Glomerular endothelial cell (primary cell): Measurements from ENCODE around the gene MYO1G. TPM values are rescaled to one million over a fixed set of nuclear protein-coding genes. Genes with fewer than 3 reads are reported as not detected.

Experiments
- DNase-seq: peaks from one replicate; pipeline ENCODE4 v3.0.0-alpha.2; 2011; ENCODE audit warnings: low read depth, low spot score; ENCODE audit errors: extremely low read depth
- total RNA-seq: library from RNA; depleted of rRNA; stranded (reverse); fragments of >200 nt; gene quantifications from 2 replicates; pipeline ENCODE4 v1.2.3, GENCODE V29; 2015

The MYO1G gene
- total RNA-seq, 1 donor from 2014 or later: not detected

DNA sequence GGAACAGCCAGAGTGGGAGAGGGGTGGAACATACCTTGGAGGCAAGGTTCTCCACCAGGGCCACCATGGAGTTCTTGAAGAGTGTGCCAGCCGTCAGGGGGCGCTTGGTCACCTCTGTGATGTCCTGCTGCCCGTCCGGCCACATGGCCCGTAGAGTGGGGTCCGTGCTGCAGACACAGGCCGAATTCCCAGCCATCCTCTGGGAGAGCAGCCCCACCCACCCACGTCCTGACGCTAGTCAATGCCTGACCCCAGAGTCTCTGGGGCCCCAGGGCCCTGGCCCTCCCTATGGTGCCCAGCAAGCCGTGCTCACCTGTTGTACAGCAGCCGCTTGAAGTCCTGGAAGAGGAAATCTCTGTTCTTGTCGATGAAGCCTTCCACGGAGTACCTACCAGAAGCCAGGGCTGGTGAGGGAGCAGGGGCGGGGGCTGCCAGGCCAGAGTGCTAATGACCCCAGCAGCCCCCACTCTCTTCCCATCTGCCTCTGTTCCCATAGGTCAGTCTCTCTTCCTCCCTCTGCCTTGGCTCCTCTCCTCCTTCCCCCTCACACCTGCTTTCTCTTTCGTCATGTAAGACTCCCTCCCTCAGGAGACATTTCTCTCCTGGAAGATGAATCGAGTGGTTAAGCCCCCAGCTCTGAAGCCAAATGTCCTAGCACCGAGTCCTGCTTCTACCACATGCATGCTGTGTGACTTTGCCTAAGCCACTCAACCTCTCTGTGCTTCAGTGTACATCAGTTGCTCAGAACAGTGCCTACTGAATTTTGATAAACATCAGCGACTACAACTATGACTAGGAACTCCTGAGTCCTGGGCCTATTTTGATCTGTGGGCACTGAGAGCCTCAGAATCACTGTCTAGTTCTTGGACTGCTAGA, 11.0 kb downstream of the MYO1G start:
- DNase-seq: no peak

DNA sequence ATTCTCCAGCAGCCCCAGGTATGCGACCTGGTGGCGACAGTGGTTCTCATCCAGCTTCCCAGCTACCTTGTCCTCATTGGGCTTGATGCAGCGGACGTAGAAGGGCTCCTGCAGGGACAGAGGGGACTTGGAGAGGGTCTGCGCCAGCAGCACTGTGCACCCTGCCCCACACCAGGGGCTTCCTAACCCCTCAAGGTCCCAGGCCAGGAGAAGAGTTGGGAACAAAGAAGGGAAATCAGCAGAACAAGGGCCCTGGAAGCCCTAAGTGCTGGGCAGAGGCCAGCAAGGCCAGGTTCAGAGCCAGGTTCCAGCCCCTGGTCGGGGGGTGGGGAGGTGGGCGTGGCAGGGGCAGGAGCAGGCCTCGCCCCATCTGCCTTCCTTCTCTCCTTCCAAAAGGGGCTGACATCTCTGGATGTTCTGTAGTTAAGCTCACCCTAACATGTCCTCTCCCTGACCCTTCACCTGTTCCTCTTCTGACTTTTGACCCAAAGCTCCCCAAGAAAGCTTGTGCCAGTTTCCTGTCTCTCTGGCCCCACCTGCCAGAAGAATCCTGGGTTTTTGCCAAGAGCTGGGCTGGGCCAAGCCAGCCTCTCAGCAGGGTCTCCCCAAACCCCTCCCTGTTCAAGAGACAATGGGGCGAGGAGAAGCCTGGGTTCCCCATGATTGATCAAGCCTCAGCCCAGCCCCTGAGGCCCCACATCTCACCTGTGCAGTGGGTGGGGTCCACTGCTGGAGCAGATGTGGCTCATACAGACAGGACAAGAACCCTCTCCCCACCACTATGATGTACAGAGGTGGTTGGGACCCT, 11.9 kb downstream of the MYO1G start:
- no peak for DNase-seq

DNA sequence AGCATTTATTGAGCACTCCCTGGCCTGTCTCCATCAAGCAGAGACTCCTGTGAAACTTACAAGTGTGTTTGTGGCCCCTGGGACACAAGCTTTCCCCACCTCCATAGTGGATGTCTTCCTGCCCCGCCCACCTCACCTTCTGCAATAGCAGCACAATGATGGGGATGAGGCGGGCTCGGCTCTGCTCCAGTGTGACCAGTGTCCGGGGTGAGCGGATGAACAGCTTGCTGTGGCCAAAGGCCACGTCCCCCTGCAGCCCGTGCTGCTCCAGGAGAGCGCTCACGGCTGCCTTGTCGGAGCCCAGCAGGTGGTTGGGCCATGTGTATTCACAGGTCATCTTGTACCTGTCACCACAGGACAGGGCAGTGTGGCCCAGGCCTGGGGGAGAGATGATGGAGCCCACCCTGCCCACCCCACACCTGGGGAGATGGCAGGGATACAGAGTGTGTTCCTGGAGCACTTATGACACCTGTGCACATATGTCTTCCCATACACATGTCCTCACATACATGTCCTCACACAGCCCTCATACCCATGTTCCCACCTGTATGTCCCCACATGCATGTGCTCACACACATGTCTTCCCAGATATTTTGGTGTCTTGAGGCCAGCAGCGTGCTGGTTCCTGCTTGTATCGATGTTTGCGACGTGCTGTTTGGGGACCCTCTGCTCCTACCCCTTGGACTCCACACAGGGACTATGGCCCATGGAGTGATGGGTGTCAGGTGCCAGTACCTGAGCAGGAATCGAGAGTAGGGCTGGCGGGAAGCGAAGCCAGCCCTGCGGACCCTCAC, 12.7 kb downstream of the MYO1G start:
- DNase-seq: no peak

DNA sequence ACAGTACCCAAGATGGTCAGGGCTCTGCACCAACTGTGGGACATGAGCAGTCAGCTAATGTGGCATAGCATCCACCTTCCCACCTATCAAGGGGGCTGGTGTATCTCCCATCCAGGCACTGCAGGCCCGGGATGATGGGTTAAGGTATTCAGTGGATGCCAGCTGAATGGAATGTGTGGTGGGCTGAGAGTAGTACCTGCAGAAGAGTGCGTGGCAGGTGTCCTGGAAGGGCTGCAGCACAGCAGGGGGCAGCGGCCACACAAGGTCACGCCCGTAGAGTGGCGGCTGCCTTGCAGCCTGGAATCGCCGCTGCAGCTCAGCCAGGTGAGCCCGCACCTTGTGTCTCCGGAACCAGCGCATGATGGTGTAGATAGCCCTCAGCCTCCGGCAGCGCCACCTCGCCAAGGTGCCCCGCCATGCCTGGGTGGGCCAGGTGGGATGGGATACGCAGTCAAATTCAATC, 13.3 kb downstream of the MYO1G start:
- no peak for DNase-seq

DNA sequence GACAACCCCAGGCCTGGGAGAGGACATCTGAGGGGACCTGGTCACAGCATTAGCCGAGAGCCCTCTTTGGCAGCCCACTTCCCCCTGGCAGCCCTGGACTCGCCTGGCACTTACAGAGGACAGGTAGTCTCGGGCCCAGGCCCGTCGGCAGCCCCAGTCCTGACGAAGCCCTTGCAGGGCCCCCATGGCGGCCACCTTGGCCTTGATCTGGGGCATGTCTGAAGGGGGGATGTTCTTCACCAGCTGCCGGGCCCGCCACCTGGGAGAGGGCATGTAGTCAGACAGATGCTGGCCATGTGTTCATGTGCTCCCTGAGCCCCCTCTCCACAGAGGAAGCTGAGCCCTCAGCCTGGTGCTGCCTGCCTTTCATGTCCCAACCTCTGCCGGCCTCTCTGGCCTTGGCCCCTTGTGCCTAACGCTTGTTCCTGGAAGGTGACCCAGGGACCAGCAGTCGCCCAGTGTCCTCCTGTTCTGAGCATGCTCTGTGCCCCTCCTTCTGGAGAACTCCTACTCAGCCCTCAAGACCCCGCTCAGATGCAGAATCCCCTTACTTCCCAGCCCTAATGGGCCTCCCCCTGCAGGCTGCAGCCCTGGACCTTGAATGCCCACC, 13.9 kb downstream of the MYO1G start:
- DNase-seq: no peak

DNA sequence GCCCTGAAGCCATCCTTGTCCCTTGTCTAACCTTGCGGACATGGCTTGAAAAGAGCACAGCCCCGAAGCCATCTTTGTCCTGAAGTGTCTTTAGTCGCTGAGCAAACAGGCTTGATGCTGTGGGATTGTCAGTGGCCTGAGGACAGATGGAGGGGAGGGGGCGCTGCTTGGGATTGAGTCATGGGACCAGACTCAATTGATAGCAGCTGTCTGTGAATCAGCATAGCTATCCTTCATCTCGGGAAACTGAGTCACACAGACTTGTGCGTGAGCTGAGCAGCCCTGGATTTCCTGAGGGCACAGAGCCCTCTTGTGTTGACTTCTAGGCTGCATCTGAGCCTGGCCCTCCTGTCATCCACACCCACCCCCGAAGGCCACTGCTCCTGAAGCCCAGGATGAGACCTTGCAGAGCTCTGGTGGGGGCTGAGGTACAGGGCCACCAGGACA, 14.4 kb downstream of the MYO1G start:
- no peak for DNase-seq

DNA sequence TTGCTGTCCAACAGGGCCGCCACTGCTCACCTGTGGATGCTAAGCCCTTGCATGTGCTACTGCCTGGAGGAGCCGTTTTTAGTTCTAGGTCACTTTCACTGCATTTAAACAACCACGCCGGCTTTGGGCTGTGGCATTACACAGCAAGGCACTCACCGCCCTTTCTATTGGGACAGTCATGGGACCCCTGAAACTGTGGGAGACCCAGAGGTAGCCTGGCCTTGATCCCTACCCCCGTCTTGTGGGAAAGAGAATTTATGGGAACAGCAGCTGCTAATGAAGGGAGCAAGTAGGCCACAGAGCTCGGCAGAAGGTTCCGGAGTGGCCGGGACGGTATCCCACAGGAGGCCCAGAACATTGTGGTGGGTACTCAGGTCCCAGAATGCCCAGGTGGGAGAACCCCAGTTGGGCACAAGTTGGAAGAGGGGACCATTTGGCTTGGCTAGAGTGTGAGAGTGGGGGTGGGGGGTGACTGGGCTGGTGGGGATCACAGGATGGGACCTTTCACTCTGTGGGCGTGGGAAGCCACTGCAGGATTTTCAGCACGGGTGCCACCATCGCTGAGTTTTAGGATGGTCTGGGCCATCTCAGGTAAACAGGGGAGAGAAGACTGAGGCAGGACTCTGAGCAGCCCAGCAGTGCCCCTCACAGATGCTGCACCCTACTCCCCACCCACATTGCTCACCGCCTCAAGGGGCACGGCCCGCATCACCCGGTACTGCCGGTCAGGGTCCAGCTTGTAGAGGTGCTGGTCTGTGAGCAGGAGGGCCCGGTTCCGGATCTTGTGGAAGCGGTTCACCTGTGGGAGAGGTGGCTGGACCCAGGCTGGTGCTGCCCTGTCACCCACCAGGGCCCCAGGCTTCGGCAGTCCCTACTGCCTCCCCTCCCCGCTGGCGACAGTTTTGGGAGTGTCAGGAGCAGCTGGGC, 15.2 kb downstream of the MYO1G start:
- no peak for DNase-seq

DNA sequence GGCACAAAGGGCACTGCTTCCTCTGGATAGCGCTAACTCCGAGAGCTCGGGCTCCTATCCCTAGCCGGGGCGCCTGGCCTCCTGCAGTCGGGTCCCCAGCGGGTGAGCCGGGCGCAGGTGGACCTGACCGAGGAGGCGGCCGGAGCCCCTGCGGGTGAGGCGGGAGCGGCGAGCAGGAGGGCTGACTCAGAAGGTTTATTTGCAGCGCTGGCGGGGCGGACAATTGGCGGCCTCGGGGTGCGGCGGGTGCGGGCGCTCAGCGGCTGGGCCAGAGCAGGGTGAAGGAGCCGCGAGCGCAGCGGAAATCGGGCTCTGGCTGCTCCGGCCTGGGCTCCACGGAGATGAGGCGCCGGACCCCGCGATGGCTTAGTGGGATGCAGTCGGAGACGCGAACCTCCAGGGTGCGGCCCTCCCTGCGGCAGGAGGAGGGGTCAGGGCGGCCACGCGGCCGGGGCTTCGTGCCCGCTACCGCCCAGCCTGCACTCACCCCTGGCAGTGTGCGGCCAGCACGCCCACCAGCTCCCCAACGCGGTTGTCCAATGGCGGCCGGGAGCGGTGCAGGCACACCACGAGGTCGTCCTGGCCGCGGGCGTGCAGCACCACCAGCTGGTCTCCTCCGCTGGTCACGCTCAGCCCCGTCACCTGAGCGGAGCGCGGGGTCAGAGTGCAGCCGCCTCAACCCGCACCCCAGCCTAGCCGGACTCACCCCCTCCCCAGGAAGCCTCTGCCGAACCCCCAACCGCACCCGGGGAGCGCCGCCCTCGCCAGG, 16.1 kb downstream of the MYO1G start:
- DNase-seq: no peak

DNA sequence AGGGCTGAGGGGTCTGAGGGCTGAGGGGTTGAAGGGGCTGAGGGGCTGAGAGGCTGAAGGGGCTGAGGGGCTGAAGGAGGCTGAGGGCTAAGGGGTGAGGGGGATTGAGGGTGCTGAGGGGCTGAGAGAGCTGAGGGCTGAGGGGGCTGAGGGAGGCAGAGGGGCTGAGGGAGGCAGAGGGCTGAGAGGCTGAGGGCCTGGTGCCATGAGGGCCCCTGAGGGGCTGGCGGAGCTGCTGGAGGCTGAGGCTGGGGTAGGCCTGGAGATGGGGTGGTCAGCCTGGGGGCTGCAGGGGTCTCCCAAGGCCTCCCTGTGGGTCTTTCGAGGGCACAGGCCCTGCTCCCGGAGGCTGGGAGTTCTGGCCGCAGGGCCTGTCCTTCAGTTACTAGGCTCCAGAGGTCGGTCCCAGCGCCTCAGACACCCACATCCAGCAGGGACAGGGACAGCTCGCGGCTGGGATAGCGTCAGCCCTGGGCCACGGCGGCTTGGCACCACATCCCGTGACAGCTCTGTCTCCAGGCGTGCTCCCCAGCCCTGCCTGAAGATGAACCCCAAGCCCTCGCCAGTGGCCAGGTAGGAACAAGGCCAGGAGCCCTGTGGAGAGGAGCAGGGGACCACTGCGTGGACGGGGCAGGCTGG, 16.9 kb downstream of the MYO1G start:
- DNase-seq: no peak

DNA sequence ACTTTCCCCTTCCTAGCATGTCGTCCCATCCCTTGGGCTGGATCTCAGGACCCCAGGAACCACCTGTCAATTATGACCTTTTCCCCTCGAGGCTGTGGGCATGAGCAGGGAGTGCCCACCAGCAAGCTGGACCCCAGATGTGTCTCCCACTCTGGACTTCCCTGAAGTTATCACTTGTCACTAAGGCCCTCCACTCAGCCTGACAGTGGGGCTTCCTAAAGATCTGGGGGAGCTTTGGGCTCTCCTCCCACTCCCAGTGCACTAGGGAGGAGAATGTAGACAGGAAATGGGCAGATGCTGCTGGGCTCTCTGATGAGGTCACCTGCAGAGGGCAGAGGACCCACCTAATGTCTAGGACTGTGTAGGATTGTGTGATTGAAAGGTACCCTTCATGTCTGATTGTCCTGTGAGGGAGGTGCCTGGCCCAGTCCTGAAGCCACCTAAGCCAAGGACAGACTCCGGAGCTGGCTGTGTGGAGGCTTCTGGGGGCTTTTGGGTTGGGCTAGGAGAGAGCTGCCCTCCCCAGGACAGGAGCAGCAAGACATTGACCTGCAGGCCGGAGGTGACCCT, 18.7 kb downstream of the MYO1G start:
- no peak for DNase-seq

DNA sequence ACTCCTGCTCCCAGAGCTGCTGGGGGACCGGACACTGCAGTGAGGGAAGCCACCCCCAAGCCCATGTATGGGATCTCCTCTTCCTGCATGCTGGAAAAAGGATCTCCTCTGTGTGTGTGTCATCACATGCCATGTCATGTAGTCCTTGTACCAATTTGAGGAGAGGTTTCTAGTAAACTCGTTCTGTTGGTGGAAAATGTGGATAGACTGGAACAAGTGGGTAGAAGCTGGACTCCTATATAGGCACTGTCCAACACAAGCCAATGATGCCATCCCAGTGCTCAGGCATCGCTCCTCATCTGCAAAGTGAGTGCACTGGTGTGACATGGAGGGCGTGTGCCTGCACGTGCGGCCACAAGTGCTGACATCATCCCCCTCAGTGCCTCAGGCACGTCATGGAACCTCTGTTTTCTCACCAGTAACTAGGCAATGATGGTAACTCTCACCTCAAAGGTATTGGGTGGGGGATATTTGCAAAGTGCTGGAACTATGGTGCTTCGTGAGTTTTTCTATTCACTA, 19.3 kb downstream of the MYO1G start:
- no peak for DNase-seq

DNA sequence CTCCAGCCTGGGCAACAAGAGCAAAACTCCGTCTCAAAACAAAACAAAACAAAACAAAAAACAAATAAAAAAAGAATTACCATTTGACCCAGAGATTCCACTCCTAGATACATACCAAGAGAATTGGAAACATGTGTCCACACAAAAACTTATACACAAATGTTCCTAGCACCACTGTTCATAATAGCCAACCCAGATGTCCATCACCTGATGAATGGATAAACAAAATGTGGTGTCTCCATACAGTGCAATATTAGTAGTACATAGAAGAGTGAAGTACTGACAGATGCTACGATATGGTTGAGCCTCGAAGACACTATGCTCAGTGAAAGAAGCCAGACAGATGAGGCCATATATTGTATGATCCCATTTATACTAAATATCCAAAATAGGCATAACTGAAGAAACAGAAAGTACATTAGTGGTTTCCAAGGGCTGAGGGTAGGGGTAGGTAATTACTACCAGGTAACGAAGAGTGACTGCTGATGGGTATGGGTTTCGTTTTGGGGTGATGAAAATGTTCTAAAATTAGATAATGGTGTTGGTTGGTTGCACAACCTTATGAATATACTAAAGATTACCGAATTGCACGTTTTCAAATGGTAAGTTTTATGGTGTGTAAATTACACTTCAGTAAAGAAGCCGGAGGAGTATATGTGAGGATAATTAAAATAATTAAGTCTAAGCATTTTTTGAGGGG, 20.0 kb downstream of the MYO1G start:
- DNase-seq: no peak

DNA sequence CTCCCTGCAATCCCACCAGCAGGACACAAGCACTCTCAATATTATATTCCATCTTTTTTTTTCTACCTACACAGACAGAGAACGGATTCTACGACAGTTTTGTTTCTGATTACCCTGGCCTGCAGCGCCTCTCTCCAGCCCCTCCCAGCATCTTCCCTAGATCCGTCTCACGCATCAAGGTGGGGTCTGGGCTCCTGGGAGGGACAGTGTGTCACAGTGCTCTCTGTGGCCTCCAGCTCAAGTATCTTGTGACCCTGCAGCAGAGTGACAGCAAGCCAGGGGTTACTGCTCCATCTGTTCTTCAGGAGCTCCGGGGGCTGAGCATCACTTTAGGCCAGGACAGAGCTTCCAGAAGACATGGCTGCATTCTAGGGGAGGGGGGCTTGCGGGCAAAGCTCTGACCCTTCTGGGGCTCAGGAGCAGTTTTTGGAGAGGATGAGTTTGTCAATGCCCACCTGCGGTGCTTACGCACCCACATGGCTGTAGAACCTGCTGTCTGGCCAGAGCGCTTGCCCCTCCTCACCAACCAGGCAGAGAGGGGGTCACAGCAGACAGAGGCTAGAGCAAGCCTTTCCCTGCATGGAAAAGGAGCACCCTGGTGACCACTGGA, 22.6 kb downstream of the MYO1G start:
- DNase-seq: no peak

DNA sequence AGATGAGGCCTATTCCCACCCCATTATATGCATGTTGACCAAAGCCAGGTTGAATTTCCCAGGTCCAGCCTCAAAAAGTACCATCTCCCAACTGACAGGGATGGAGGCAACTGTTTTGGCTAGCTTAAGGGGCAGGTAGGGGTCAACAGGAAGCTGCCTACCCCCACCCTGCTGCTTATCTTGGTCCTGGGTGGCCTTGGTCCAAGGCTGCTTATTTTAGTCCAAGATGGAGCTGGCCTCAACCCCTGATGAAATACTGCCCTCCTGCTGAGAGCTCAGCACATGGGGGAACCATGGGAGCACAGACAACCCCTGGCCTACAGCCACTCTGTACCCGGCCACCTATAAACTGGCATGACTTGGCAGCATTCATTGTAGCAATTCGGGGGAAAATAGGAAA, 23.1 kb downstream of the MYO1G start:
- no peak for DNase-seq

DNA sequence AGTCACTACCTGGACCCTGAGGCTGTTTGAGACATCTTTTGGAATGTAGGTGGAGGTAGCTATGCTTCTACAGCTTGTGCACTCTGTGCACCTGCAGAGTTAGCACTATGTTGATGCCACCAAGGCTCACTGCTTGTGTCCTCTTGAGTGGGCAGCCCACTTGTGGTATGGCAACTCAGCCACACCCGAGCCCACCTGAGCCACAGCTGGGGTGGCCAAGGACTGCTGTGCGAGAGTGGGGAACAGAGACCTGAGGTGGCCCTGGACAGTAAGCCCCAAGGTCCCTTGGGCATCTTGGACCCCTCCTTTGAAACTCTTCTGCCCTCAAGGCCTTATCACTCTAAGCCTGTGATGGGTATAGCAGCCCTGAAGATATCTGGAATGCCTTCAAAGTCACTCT, 25.7 kb downstream of the MYO1G start:
- DNase-seq: no peak

DNA sequence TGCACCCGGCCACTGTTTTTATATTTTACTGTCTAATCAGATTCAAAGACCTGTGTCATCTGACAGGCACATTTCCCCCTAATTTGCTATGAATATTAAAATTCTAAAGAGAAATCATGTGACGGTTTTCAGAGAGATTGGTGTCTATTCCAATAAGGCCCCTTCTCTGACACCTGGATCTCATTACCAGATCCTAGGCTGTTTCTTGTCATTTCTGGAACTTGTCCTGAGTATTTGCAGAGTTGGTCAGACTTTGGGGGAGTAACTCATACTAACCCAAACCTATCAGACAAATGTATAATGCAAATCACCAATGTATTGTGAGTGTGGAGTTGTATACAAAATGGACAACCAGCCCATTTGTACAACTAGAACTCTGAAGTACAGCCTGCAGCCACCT, 29.5 kb downstream of the MYO1G start:
- DNase-seq: no peak

DNA sequence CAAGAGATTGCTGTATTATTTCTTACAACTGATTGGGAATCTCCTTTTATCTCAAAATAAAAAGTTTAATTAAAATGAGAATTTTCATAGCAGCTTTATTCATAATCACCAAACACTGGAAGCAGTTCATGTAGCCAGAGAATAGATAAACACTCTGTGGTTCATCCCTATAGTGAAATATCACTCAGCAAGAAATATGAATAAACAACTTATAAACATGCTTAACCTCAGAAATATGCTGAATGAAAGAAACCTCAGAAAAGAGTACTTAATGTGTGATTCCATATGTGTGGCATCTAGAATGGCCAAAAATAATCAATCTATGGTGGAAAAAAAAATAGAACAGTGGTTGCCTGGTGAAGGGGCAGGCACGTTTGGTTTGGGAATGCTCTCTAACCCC, 33.3 kb downstream of the MYO1G start:
- DNase-seq: no peak
